Activated naive CD8-positive, alpha-beta T cell treated with anti-CD3 and anti-CD28 coated beads, Interleukin-2, amount 10 ng/mL, durations not matched to agents 7 days and 5 days (primary cell): Measurements from ENCODE around the gene RPS3. TPM values are rescaled to one million over a fixed set of nuclear protein-coding genes. Genes with fewer than 3 reads are reported as not detected.

Experiments used
- ATAC-seq: fragments of 150-1000 bp; cut with Tn5 transposase; one replicate; pipeline ENCODE4 v1.10.0; 2021; ENCODE audit warnings: low read depth, moderate library complexity
- POLR2A ChIA-PET: fragments of 350-600 bp; sonication (Branson Sonifier 250); formaldehyde crosslinking; loops from one replicate; lab custom pipeline; 2021; ENCODE audit warnings: antibody characterized with exemption; lab: Charles Lee
- DNase-seq: peaks from one replicate; pipeline ENCODE4 v3.0.0; 2021
- H3K27ac Mint-ChIP-seq: one replicate; pipeline ENCODE4 v1.8.0; 2022; ENCODE audit warnings: mild to moderate bottlenecking, mixed read lengths
- H3K27me3 Mint-ChIP-seq: one replicate; pipeline ENCODE4 v1.8.0; 2022; ENCODE audit warnings: mild to moderate bottlenecking, moderate library complexity, mixed read lengths
- H3K36me3 Mint-ChIP-seq: one replicate; pipeline ENCODE4 v1.8.0; 2021; ENCODE audit warnings: mild to moderate bottlenecking, mixed read lengths
- H3K4me1 Mint-ChIP-seq: one replicate; pipeline ENCODE4 v1.8.0; 2021; ENCODE audit warnings: mixed read lengths
- H3K4me3 Mint-ChIP-seq: one replicate; pipeline ENCODE4 v1.8.0; 2022; ENCODE audit warnings: mild to moderate bottlenecking, moderate library complexity, mixed read lengths
- H3K9me3 Mint-ChIP-seq: one replicate; pipeline ENCODE4 v1.8.0; 2021; ENCODE audit warnings: mixed read lengths
- total RNA-seq, 2 experiments: library from RNA; stranded (reverse); gene quantifications; one replicate each; pipeline ENCODE4 v1.2.3, GENCODE V29; 2021

The RPS3 gene
- total RNA-seq, 2 experiments from 2014 or later = 3,289 to 3,447 TPM

GRCh38 chr11:75386942-75387630, 12.2 kb upstream of the RPS3 start:
- POLR2A ChIA-PET = interaction anchor here (1.3 kb wide), 1 partner anchor 46 kb away, joined by 5 read pairs; no protein-coding TSS in a partner anchor
- DNase-seq (no peak), ATAC-seq (no peak)
- H3K36me3 Mint-ChIP-seq = no peaks in the 10 kb centered on the region
- H3K27ac Mint-ChIP-seq = no peak overlapping the region
- H3K4me3 Mint-ChIP-seq = no peak overlapping the region
- H3K4me1 Mint-ChIP-seq = peaks cover 18% of the 10 kb centered on the region
- H3K27me3 Mint-ChIP-seq = peaks cover 21% of the 10 kb centered on the region
- no peaks in the 10 kb centered on the region for H3K9me3 Mint-ChIP-seq

GRCh38 chr11:75387736-75388294, 11.5 kb upstream of the RPS3 start:
- ATAC-seq = no peak
- no peak for DNase-seq
- Mint-ChIP-seq H3K4me1 (peaks cover 18% of the 10 kb centered on the region), H3K27me3 (peaks cover 21% of the 10 kb centered on the region), H3K36me3 (no peaks in the 10 kb centered on the region), H3K27ac (no peak overlapping the region), H3K9me3 (no peaks in the 10 kb centered on the region), H3K4me3 (no peak overlapping the region)
- POLR2A ChIA-PET = interaction anchor here (0.9 to 1.3 kb wide), 3 partner anchors 12 to 59 kb away, joined by 5 to 6 read pairs (median 6); no protein-coding TSS in a partner anchor

GRCh38 chr11:75388386-75389275, 10.7 kb upstream of the RPS3 start:
- POLR2A ChIA-PET = interaction anchor here (0.9 to 1.3 kb wide), 3 partner anchors 11 to 60 kb away, joined by 5 to 6 read pairs (median 6); no protein-coding TSS in a partner anchor
- ATAC-seq (peak; percentile 78), DNase-seq (peak; percentile 64)
- H3K4me3 Mint-ChIP-seq = no peak overlapping the region
- no peaks in the 10 kb centered on the region for H3K9me3 Mint-ChIP-seq
- peaks cover 11% of the 10 kb centered on the region for H3K4me1 Mint-ChIP-seq
- peaks cover 21% of the 10 kb centered on the region for H3K27me3 Mint-ChIP-seq
- H3K27ac Mint-ChIP-seq = no peak overlapping the region
- no peaks in the 10 kb centered on the region for H3K36me3 Mint-ChIP-seq

GRCh38 chr11:75389276-75389605, 10.1 kb upstream of the RPS3 start:
- POLR2A ChIA-PET = interaction anchor here (0.6 to 1.3 kb wide), 2 partner anchors 9 to 11 kb away, joined by 3 to 6 read pairs; no protein-coding TSS in a partner anchor
- DNase-seq (no peak), ATAC-seq (no peak)
- peaks cover 5% of the 10 kb centered on the region for H3K4me1 Mint-ChIP-seq
- H3K9me3 Mint-ChIP-seq = no peaks in the 10 kb centered on the region
- H3K27me3 Mint-ChIP-seq = peaks cover 22% of the 10 kb centered on the region
- no peak overlapping the region for H3K27ac Mint-ChIP-seq
- no peaks in the 10 kb centered on the region for H3K36me3 Mint-ChIP-seq
- H3K4me3 Mint-ChIP-seq = no peak overlapping the region

- no peaks in the 10 kb centered on the region for H3K4me1 Mint-ChIP-seq
- no peaks in the 10 kb centered on the region for H3K9me3 Mint-ChIP-seq
- no peak overlapping the region for H3K27ac Mint-ChIP-seq
- no peak overlapping the region for H3K4me3 Mint-ChIP-seq
- no peak for DNase-seq
- POLR2A ChIA-PET = interaction anchor here (0.6 kb wide), 2 partner anchors 9 to 130 kb away, joined by 3 read pairs; no protein-coding TSS in a partner anchor
- no peak for ATAC-seq
- no peaks in the 10 kb centered on the region for H3K36me3 Mint-ChIP-seq
- peaks cover 23% of the 10 kb centered on the region for H3K27me3 Mint-ChIP-seq
Observed at GRCh38 chr11:75389925-75390324, 9.4 kb upstream of the RPS3 start.

- no peak overlapping the region for H3K4me3 Mint-ChIP-seq
- no peak for DNase-seq
- H3K9me3 Mint-ChIP-seq = no peaks in the 10 kb centered on the region
- POLR2A ChIA-PET = no interaction called here
- peaks cover under 1% of the 10 kb centered on the region for H3K36me3 Mint-ChIP-seq
- peaks cover 21% of the 10 kb centered on the region for H3K27me3 Mint-ChIP-seq
- H3K27ac Mint-ChIP-seq = no peak overlapping the region
- ATAC-seq = no peak
- H3K4me1 Mint-ChIP-seq = peaks cover 5% of the 10 kb centered on the region
Observed at GRCh38 chr11:75394085-75394840, 5.1 kb upstream of the RPS3 start.

GRCh38 chr11:75398906-75399305, 412 bp upstream of the RPS3 start:
- no peaks in the 10 kb centered on the region for H3K9me3 Mint-ChIP-seq
- DNase-seq (no peak), ATAC-seq (peak; percentile 10)
- peaks cover 9% of the 10 kb centered on the region for H3K27me3 Mint-ChIP-seq
- H3K4me3 Mint-ChIP-seq = peak overlapping the region; percentile 91
- peak overlapping the region; percentile 95 for H3K27ac Mint-ChIP-seq
- peaks cover 40% of the 10 kb centered on the region for H3K36me3 Mint-ChIP-seq
- peaks cover 36% of the 10 kb centered on the region for H3K4me1 Mint-ChIP-seq
- POLR2A ChIA-PET = interaction anchor here (0.9 to 1.6 kb wide), 5 partner anchors 9 to 130 kb away, joined by 3 to 6 read pairs (median 5); no protein-coding TSS in a partner anchor

GRCh38 chr11:75400146-75400865, 988 bp downstream of the RPS3 start:
- H3K9me3 Mint-ChIP-seq = no peaks in the 10 kb centered on the region
- POLR2A ChIA-PET = interaction anchor here (0.6 to 1.6 kb wide), 16 partner anchors 12 to 834 kb away, joined by 3 to 6 read pairs (median 4); partner anchors contain the start of gene GDPD5
- H3K36me3 Mint-ChIP-seq = peaks cover 49% of the 10 kb centered on the region
- ATAC-seq = peak; percentile 11
- H3K27me3 Mint-ChIP-seq = peaks cover 7% of the 10 kb centered on the region
- H3K4me3 Mint-ChIP-seq = peak overlapping the region; percentile 91
- no peak for DNase-seq
- H3K4me1 Mint-ChIP-seq = peaks cover 45% of the 10 kb centered on the region
- peak overlapping the region; percentile 95 for H3K27ac Mint-ChIP-seq

- peaks cover 58% of the 10 kb centered on the region for H3K4me1 Mint-ChIP-seq
- no peaks in the 10 kb centered on the region for H3K9me3 Mint-ChIP-seq
- H3K4me3 Mint-ChIP-seq = peak overlapping the region; percentile 91
- ATAC-seq (no peak), DNase-seq (no peak)
- H3K27me3 Mint-ChIP-seq = no peaks in the 10 kb centered on the region
- POLR2A ChIA-PET = interaction anchor here (0.9 kb wide), 1 partner anchor 132 kb away, joined by 3 read pairs; no protein-coding TSS in a partner anchor
- H3K36me3 Mint-ChIP-seq = peaks cover 56% of the 10 kb centered on the region
- peak overlapping the region; percentile 64 for H3K27ac Mint-ChIP-seq
Observed at GRCh38 chr11:75402002-75402773, 2.9 kb downstream of the RPS3 start.

GRCh38 chr11:75403037-75403436, 3.7 kb downstream of the RPS3 start:
- Mint-ChIP-seq H3K4me3 (peak overlapping the region; percentile 91), H3K36me3 (peaks cover 60% of the 10 kb centered on the region), H3K4me1 (peaks cover 58% of the 10 kb centered on the region), H3K27me3 (no peaks in the 10 kb centered on the region), H3K9me3 (no peaks in the 10 kb centered on the region), H3K27ac (no peak overlapping the region)
- ATAC-seq (no peak), DNase-seq (no peak)
- POLR2A ChIA-PET = interaction anchor here (0.9 kb wide), 1 partner anchor 131 kb away, joined by 3 read pairs; no protein-coding TSS in a partner anchor

GRCh38 chr11:75403983-75404658, 4.8 kb downstream of the RPS3 start:
- Mint-ChIP-seq H3K36me3 (peaks cover 61% of the 10 kb centered on the region), H3K4me1 (peaks cover 54% of the 10 kb centered on the region), H3K9me3 (no peaks in the 10 kb centered on the region), H3K27me3 (no peaks in the 10 kb centered on the region), H3K4me3 (no peak overlapping the region), H3K27ac (peak overlapping the region; percentile 40)
- POLR2A ChIA-PET = no interaction called here
- no peak for DNase-seq
- ATAC-seq = no peak
